HepG2 (cell line): ENCODE measurements around the gene PDE1C. TPM values are rescaled to one million over a fixed set of nuclear protein-coding genes. Genes with fewer than 3 reads are reported as not detected.

Source experiments
- ATAC-seq: fragments of 200-7000 bp; cut with Tn5 transposase; 3 replicates; pipeline ENCODE4 v1.9.1; 2020; ENCODE audit warnings: mild to moderate bottlenecking, moderate library complexity
- BruUV-seq: library from RNA; stranded (reverse); fragments of 400-500 nt; replicated peaks from 2 replicates; lab custom pipeline; 2021; lab: Mats Ljungman, UMichigan
- CTCF ChIA-PET: fragments of 300-600 bp; formaldehyde crosslinking; extraction: SDS; loops from one replicate; lab custom pipeline; 2021; ENCODE audit warnings: low total read pairs, inconsistent platforms, low intra/inter-chr PET ratio; lab: Yijun Ruan, JAX
- POLR2A ChIA-PET: fragments of 350-600 bp; sonication (Branson Sonifier 250); formaldehyde crosslinking; loops from one replicate; lab custom pipeline; 2020; ENCODE audit warnings: antibody characterized with exemption, inconsistent platforms; lab: Yijun Ruan, JAX
- DNase-seq: peaks from one replicate; pipeline ENCODE4 v3.0.0-alpha.2; 2015; ENCODE audit warnings: low spot score
- FAIRE-seq: peaks from 3 replicates; lab custom pipeline; 2011; peaks lifted over from hg19 to GRCh38; lab: Jason Lieb, UNC
- H2AFZ ChIP-seq: one replicate; pipeline ENCODE4 v1.6.1; 2011; ENCODE audit warnings: low read length, inconsistent platforms
- H3K27ac ChIP-seq: fragments of 300-600 bp; 3 replicates; pipeline ENCODE4 v1.8.0; 2011; ENCODE audit warnings: mixed run types, mild to moderate bottlenecking, mixed read lengths, low read length, inconsistent platforms; ENCODE audit not compliant: insufficient read depth; ENCODE audit errors: extremely low read length
- H3K27me3 ChIP-seq, 2 experiments: fragments of 200-600 bp in 1 of 2; 2 replicates in 1 of 2; 3 replicates in 1 of 2; pipeline versions ENCODE4 v1.6.0 to v1.8.0; 2011; ENCODE audit warnings: low read length in 2 of 2, mild to moderate bottlenecking in 2 of 2, moderate library complexity in 2 of 2, inconsistent platforms in 1 of 2; ENCODE audit not compliant: insufficient read depth in 2 of 2, control insufficient read depth in 1 of 2
- H3K36me3 ChIP-seq, 2 experiments: fragments of 200-600 bp in 1 of 2; replicated peaks in 1 of 2; 2 replicates in 1 of 2; 3 replicates in 1 of 2; pipeline versions ENCODE4 v1.5.1 to v1.8.0; 2011; ENCODE audit warnings: low read length in 2 of 2, inconsistent platforms in 1 of 2; ENCODE audit not compliant: insufficient read depth in 2 of 2, control insufficient read depth in 1 of 2
- H3K4me1 ChIP-seq: 2 replicates; pipeline ENCODE4 v1.5.1; 2012; ENCODE audit warnings: low read length, inconsistent platforms; ENCODE audit not compliant: insufficient read depth
- H3K4me2 ChIP-seq: 2 replicates; pipeline ENCODE4 v1.6.0; 2011; ENCODE audit warnings: low read depth, low read length, inconsistent platforms
- H3K4me3 ChIP-seq, 3 experiments: fragments of 200-600 bp in 1 of 3; sonication (generic), shearing (Covaris generic) in 1 of 3; replicated peaks in 1 of 3; 2 replicates each; pipeline ENCODE4 v1.5.1; 2011 to 2016; ENCODE audit warnings: low read length in 3 of 3, inconsistent platforms in 2 of 3, low read depth in 2 of 3, mild to moderate bottlenecking in 2 of 3, control low read depth in 1 of 3, mixed read lengths in 1 of 3; ENCODE audit not compliant: insufficient read depth in 1 of 3
- H3K79me2 ChIP-seq: one replicate; pipeline ENCODE4 v1.6.1; 2011; ENCODE audit warnings: low read length, inconsistent platforms; ENCODE audit not compliant: insufficient read depth
- H3K9ac ChIP-seq: 2 replicates; pipeline ENCODE4 v1.6.0; 2011; ENCODE audit warnings: mild to moderate bottlenecking, low read depth, low read length, inconsistent platforms; ENCODE audit not compliant: insufficient read depth
- H3K9me3 ChIP-seq: 2 replicates; pipeline ENCODE4 v1.5.1; 2012; ENCODE audit warnings: mild to moderate bottlenecking, low read length
- H4K20me1 ChIP-seq: 2 replicates; pipeline ENCODE4 v1.6.0; 2011; ENCODE audit warnings: inconsistent platforms, mild to moderate bottlenecking, low read length, moderate library complexity; ENCODE audit not compliant: insufficient read depth
- ATF7 ChIP-seq, 2 experiments: fragments of 450-650 bp in 1 of 2; sonication (generic) in 1 of 2; formaldehyde crosslinking in 1 of 2; IDR thresholded peaks; 2 replicates each; pipeline versions ENCODE4 v1.4.0 to v1.6.1; 2016 to 2020; ENCODE audit warnings: antibody characterized with exemption in 1 of 2, mild to moderate bottlenecking in 1 of 2, missing genetic modification reagents in 1 of 2
- HMGXB4 ChIP-seq, 2 experiments: sonication (generic) in 1 of 2; formaldehyde crosslinking in 1 of 2; IDR thresholded peaks; 2 replicates each; pipeline versions ENCODE4 v1.4.0 to v1.6.1; 2018 to 2020; ENCODE audit warnings: missing genetic modification reagents in 2 of 2, borderline replicate concordance in 1 of 2, low read depth in 1 of 2, mild to moderate bottlenecking in 1 of 2, missing biosample characterization in 1 of 2
- KMT2B ChIP-seq: IDR thresholded peaks from 2 replicates; pipeline ENCODE4 v1.6.1; 2016; ENCODE audit warnings: missing genetic modification reagents, missing compliant biosample characterization
- SALL2 ChIP-seq: sonication (generic); formaldehyde crosslinking; IDR thresholded peaks from 2 replicates; pipeline ENCODE4 v1.8.1; 2023; ENCODE audit warnings: mild to moderate bottlenecking, missing genetic modification reagents, inconsistent platforms
- SOX13 ChIP-seq, 3 experiments: fragments of 450-650 bp in 1 of 3; sonication (generic) in 1 of 3; formaldehyde crosslinking in 1 of 3; IDR thresholded peaks in 2 of 3; conservative IDR thresholded peaks in 1 of 3; 2 replicates each; pipeline versions ENCODE4 v1.5.0 to v1.6.1; 2016 to 2020; ENCODE audit warnings: antibody characterized with exemption in 1 of 3, mild to moderate bottlenecking in 1 of 3, missing compliant biosample characterization in 1 of 3, missing genetic modification reagents in 1 of 3, moderate library complexity in 1 of 3
- ZEB1 ChIP-seq: IDR thresholded peaks from 2 replicates; pipeline ENCODE4 v1.6.1; 2012; ENCODE audit warnings: mild to moderate bottlenecking, low read depth, inconsistent platforms; ENCODE audit not compliant: insufficient replicate concordance
- ZNF713 ChIP-seq: sonication (generic); formaldehyde crosslinking; IDR thresholded peaks from 2 replicates; pipeline ENCODE4 v1.4.0; 2020; ENCODE audit warnings: mild to moderate bottlenecking, missing genetic modification reagents
- WGBS: methylation state at CpG from one replicate; pipeline ENCODE4 v1.1.6; 2017; ENCODE audit warnings: low lambda C conversion rate; 5-methylcytosine and 5-hydroxymethylcytosine counted together
- in situ Hi-C: cut with HindIII; loops from 2 replicates; pipeline ENCODE4 v1.10.0; 2017; ENCODE audit warnings: low pct_unique_long_range_greater_than_20kb; ENCODE audit not compliant: extremely low pct_ligation_motif_present
- intact Hi-C: fragments of 100-400 bp; cut with micrococcal nuclease; formaldehyde crosslinking; loops from one replicate; pipeline ENCODE4 v1.10.0; 2022; ENCODE audit not compliant: unreplicated experiment
- polyA plus RNA-seq, 8 experiments: library from polyadenylated mRNA; depleted of rRNA in 3 of 8; stranded (reverse) in 7 of 8; unstranded in 1 of 8; fragments of >200 nt; fragmentation: Illumina TruSeq in 4 of 8; extraction: Trizol in 4 of 8; gene quantifications; 2 replicates each; pipeline versions ENCODE4 v1.2.1 to v1.2.3, GENCODE V29; 2011 to 2016; ENCODE audit warnings: low read depth in 4 of 8, missing spikeins in 1 of 8, mixed read lengths in 1 of 8; ENCODE audit not compliant: insufficient read depth in 1 of 8
- total RNA-seq, 5 experiments: library from RNA; depleted of rRNA; stranded (reverse); fragments of >200 nt; fragmentation: Illumina TruSeq; extraction: Trizol; gene quantifications; 2 replicates each; pipeline ENCODE4 v1.2.3, GENCODE V29; 2016; ENCODE audit warnings: low read depth in 1 of 5
- TF ChIP-seq, protein P1 (sequence below): sonication (generic); formaldehyde crosslinking; IDR thresholded peaks from 2 replicates; pipeline ENCODE4 v1.8.1; 2022; ENCODE audit warnings: mild to moderate bottlenecking, missing genetic modification reagents
- TF ChIP-seq, protein P2 (sequence below): sonication (generic); formaldehyde crosslinking; IDR thresholded peaks from 2 replicates; pipeline ENCODE4 v1.8.0; 2022; ENCODE audit warnings: mild to moderate bottlenecking, missing genetic modification reagents, borderline replicate concordance
- TF ChIP-seq, protein P3 (sequence below): sonication (generic); formaldehyde crosslinking; IDR thresholded peaks from 2 replicates; pipeline ENCODE4 v1.4.0; 2020; ENCODE audit warnings: missing genetic modification reagents, borderline replicate concordance

The PDE1C gene
- total and polyA plus RNA-seq, 2 of the 13 experiments (the other 11 are each of a cell fraction or from before 2014, with no cell fraction given) = not detected

DNA sequence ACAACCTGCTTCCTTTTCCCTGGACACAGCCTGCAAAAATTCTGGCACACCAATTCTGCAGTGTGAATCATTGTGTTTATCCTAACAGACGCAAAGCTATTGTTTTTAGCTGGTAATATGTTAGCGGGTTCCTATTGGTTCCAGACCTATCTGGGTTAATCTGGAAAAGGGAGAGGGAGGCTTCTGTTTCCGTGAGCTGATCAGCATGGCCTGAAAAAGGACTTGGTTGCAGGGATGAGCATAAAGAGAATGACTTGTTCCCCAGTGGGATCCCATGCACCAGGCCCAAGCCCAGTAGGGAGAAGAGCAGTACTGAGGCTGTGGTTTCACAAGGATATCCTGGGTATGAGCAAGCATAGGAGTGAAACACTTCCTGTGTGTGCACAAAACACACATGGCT is 78.4 kb downstream of the PDE1C start:
- ChIA-PET CTCF (no interaction called here), POLR2A (no interaction called here)
- no peak for TF ChIP-seq SALL2 (CRISPR knock-in tag)
- no peak for TF ChIP-seq ATF7 (IDR thresholded peaks at IDR 0.05)
- TF ChIP-seq ATF7 (CRISPR knock-in tag; IDR thresholded peaks at IDR 0.05) = no peak
- TF ChIP-seq, protein P1, sequence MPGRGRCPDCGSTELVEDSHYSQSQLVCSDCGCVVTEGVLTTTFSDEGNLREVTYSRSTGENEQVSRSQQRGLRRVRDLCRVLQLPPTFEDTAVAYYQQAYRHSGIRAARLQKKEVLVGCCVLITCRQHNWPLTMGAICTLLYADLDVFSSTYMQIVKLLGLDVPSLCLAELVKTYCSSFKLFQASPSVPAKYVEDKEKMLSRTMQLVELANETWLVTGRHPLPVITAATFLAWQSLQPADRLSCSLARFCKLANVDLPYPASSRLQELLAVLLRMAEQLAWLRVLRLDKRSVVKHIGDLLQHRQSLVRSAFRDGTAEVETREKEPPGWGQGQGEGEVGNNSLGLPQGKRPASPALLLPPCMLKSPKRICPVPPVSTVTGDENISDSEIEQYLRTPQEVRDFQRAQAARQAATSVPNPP (CRISPR knock-in tag) = no peak
- TF ChIP-seq, protein P2, sequence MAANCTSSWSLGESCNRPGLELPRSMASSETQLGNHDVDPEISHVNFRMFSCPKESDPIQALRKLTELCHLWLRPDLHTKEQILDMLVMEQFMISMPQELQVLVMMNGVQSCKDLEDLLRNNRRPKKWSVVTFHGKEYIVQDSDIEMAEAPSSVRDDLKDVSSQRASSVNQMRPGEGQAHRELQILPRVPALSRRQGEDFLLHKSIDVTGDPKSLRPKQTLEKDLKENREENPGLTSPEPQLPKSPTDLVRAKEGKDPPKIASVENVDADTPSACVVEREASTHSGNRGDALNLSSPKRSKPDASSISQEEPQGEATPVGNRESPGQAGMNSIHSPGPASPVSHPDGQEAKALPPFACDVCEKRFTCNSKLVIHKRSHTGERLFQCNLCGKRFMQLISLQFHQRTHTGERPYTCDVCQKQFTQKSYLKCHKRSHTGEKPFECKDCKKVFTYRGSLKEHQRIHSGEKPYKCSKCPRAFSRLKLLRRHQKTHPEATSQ = no peak
- TF ChIP-seq SOX13 (IDR thresholded peaks at IDR 0.05) = no peak
- TF ChIP-seq SOX13 (CRISPR knock-in tag; conservative IDR thresholded peaks at IDR 0.05 in 1 of 2, IDR thresholded peaks at IDR 0.05 in 1 of 2) = no peak
- no peak for TF ChIP-seq KMT2B
- no peak for TF ChIP-seq ZEB1
- no peak for TF ChIP-seq HMGXB4 (CRISPR knock-in tag; IDR thresholded peaks at IDR 0.05; ENCODE audit: borderline replicate concordance in 1 of 2, low read depth in 1 of 2)
- TF ChIP-seq, protein P3, sequence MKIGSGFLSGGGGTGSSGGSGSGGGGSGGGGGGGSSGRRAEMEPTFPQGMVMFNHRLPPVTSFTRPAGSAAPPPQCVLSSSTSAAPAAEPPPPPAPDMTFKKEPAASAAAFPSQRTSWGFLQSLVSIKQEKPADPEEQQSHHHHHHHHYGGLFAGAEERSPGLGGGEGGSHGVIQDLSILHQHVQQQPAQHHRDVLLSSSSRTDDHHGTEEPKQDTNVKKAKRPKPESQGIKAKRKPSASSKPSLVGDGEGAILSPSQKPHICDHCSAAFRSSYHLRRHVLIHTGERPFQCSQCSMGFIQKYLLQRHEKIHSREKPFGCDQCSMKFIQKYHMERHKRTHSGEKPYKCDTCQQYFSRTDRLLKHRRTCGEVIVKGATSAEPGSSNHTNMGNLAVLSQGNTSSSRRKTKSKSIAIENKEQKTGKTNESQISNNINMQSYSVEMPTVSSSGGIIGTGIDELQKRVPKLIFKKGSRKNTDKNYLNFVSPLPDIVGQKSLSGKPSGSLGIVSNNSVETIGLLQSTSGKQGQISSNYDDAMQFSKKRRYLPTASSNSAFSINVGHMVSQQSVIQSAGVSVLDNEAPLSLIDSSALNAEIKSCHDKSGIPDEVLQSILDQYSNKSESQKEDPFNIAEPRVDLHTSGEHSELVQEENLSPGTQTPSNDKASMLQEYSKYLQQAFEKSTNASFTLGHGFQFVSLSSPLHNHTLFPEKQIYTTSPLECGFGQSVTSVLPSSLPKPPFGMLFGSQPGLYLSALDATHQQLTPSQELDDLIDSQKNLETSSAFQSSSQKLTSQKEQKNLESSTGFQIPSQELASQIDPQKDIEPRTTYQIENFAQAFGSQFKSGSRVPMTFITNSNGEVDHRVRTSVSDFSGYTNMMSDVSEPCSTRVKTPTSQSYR (CRISPR knock-in tag) = no peak
- no peak for TF ChIP-seq ZNF713

More for the DNA sequence above, 78.4 kb downstream of the PDE1C start:
- Histone ChIP-seq H3K9me3 (no peaks in the 10 kb centered on the region), H3K9ac (no peak overlapping the region), H3K27ac (no peak overlapping the region), H3K4me2 (no peak overlapping the region), H3K4me3 (no peak overlapping the region), H3K27me3 (no peaks in the 10 kb centered on the region), H4K20me1 (no peaks in the 10 kb centered on the region), H3K4me1 (no peaks in the 10 kb centered on the region), H2AFZ (no peak overlapping the region), H3K36me3 (no peaks in the 10 kb centered on the region), H3K79me2 (no peaks in the 10 kb centered on the region)
- no TSS peak for BruUV-seq
- FAIRE-seq = no peak
- no peak for DNase-seq
- in situ Hi-C loops (no loop called here), intact Hi-C loops (no loop called here)
- no peak for ATAC-seq
- 14% methylated on average over 3 of the region's 3 CpGs for WGBS
